ENCODE results near the gene POLD2.

Gene POLD2

DNA sequence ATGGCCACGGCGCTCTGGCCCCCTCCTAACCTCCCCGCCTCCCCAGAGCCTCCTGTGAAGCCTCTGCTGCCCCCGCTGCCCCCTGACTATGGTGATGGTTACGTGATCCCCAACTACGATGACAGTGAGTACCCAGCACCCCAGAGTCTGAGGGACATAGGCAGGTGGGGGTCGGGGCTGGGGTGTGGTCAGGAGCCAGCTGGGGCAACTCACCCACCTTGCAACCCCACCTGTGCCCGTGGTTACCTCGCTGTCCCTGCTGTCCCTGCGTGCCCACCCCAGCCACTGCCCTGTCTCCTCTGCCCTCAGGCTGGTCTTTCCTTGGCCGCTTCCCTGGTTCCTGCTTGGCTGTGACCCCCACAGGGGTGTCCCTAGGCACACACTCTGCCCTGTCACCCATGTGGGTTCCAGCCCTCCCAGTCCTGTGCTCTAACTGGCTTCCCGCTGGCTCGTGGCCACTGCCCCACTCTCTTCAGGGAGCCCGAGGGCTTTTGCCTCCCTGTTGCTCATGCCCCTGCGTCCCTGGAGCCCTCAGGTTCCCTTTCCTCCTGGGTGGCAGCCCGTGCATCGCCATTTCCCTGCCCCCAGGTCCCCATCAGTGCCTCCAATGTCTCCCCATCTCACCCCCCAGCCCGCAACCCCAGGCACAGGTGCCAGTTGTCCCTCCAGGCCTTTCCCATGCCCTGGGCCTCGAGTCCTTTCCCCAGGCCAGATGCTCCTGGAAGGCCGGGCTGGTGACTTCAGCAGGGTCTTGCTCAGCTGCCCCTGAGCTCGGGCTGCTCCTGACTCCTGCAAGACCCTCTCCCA lies 15.2 kb downstream of the POLD2 start:
- H3K9me3 ChIP-seq (ENCODE audit: control insufficient read depth in 5 of 5, low read length in 5 of 5): no peaks in the 10 kb centered on the region
- peaks cover 9 to 34% (median 22%) of the 10 kb centered on the region in 5 donors for H3K4me1 ChIP-seq (ENCODE audit: control insufficient read depth in 5 of 5, insufficient read depth in 5 of 5, low read length in 5 of 5)
- H3K36me3 ChIP-seq (ENCODE audit: control insufficient read depth in 5 of 5, insufficient read depth in 5 of 5, low read length in 5 of 5): peaks cover 0 to 46% (median 21%) of the 10 kb centered on the region in 5 donors
- H3K4me3 ChIP-seq (ENCODE audit: low read depth in 1 of 5, low read length in 5 of 5): no peak overlapping the region
- peaks cover 0 to 6% (median 0%) of the 10 kb centered on the region in 5 donors for H3K27me3 ChIP-seq (ENCODE audit: control insufficient read depth in 5 of 5, insufficient read depth in 4 of 5, low read length in 5 of 5)
- H3K27ac ChIP-seq (ENCODE audit: low read depth, low read length): no peak overlapping the region
- H3K9ac ChIP-seq (ENCODE audit: low read length in 5 of 5): no peak overlapping the region

DNA sequence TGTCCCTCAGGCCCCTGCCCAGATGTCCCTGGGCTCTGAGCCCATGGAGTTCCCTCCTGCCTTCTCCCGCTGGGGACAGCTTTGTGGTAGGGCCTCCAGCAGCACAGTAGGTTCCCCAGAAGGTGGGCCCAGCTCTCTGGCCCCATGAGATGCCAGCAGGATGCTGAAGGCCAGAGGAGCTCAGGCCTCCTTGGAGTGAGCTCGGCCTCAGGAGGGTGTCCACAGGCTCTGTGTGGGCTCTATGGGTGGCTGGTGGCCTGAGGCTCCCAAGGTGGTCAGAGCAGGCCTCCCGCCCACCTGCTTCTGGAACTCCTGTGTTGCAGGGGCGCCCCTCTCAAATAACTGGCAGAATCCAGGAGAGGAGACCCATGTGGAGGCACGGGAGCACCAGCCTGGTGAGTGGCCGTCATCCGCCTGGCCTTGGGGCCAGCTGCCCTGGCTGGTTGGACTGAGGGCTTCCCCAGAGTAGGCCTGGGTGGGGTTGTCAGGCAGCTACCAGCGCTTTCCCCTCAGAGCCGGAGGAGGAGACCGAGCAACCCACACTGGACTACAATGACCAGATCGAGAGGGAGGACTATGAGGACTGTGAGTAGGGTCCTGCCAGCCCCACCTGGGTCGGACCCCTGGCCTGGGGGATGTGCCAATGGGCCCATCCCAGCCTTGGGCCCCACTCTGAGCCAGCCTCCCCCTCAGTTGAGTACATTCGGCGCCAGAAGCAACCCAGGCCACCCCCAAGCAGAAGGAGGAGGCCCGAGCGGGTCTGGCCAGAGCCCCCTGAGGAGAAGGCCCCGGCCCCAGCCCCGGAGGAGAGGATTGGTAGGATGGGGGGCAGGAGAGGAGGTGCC lies 16.0 kb downstream of the POLD2 start:
- Histone ChIP-seq H3K36me3 (ENCODE audit: control insufficient read depth in 5 of 5, insufficient read depth in 5 of 5, low read length in 5 of 5) (peaks cover 0 to 42% (median 16%) of the 10 kb centered on the region in 5 donors), H3K9ac (ENCODE audit: low read length in 5 of 5) (peak overlapping the region in 1 of 5 donors; percentile 23)

DNA sequence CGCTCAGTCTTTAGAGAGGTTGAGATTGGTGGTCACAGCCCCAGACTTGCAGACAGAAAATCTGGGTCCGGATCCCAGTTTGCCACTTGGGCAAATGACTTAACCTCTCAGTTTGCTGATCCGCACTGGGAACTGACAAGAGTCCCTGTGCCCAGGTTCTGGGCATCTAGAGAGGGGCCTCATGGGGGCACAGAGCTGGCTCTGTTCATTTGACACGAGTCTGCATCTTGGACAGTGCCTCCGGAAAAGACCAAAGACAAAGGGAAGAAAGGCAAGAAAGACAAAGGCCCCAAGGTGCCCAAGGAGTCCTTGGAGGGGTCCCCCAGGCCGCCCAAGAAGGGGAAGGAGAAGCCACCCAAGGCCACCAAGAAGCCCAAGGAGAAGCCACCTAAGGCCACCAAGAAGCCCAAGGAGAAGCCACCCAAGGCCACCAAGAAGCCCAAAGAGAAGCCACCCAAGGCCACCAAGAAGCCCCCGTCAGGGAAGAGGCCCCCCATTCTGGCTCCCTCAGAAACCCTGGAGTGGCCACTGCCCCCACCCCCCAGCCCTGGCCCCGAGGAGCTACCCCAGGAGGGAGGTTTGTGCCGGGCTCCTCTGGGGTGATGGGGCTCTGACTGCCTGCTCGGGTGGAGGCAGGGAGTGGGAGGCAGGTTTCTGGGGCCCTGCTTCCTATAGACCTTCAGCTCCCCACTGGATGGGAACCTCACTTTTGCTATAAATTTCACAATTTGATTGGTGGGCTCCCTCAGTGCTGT lies 16.9 kb downstream of the POLD2 start:
- Histone ChIP-seq H3K9me3 (ENCODE audit: control insufficient read depth in 5 of 5, low read length in 5 of 5) (no peaks in the 10 kb centered on the region), H3K36me3 (ENCODE audit: control insufficient read depth in 5 of 5, insufficient read depth in 5 of 5, low read length in 5 of 5) (peaks cover 0 to 33% (median 16%) of the 10 kb centered on the region in 5 donors), H3K9ac (ENCODE audit: low read length in 5 of 5) (peak overlapping the region in 3 of 5 donors; percentile 8 to 56 (median 55)), H3K4me1 (ENCODE audit: control insufficient read depth in 5 of 5, insufficient read depth in 5 of 5, low read length in 5 of 5) (peaks cover 13 to 48% (median 32%) of the 10 kb centered on the region in 5 donors), H3K27me3 (ENCODE audit: control insufficient read depth in 5 of 5, insufficient read depth in 4 of 5, low read length in 5 of 5) (peaks cover 0 to 6% (median 0%) of the 10 kb centered on the region in 5 donors), H3K4me3 (ENCODE audit: low read depth in 1 of 5, low read length in 5 of 5) (peak overlapping the region in 1 of 5 donors; percentile 9), H3K27ac (ENCODE audit: low read depth, low read length) (peak overlapping the region; percentile 72)

More for the DNA sequence above, 16.0 kb downstream of the POLD2 start:
- no peak overlapping the region for H3K27ac ChIP-seq (ENCODE audit: low read depth, low read length)
- peaks cover 0 to 6% (median 0%) of the 10 kb centered on the region in 5 donors for H3K27me3 ChIP-seq (ENCODE audit: control insufficient read depth in 5 of 5, insufficient read depth in 4 of 5, low read length in 5 of 5)
- no peak overlapping the region for H3K4me3 ChIP-seq (ENCODE audit: low read depth in 1 of 5, low read length in 5 of 5)
- H3K4me1 ChIP-seq (ENCODE audit: control insufficient read depth in 5 of 5, insufficient read depth in 5 of 5, low read length in 5 of 5): peaks cover 11 to 42% (median 26%) of the 10 kb centered on the region in 5 donors
- no peaks in the 10 kb centered on the region for H3K9me3 ChIP-seq (ENCODE audit: control insufficient read depth in 5 of 5, low read length in 5 of 5)

DNA sequence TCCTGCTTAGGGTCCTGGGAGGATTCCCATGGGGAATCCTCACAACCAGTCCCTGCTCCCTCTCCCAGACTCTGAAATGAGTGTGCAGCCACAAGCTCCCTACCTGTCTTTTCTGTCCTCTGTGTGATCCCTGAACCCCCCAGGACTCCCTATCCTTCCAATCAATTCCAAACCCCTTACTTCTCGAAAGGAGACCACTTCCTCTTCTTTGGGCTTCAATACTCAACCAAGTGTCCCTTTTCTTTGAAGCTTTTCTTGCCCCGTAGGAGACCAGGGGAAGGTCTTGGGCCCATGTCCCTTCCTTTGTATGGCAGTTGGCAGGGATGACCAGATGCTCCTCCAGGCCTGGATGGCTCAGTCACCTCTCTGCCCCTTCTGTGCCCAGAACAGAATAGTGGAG lies 17.5 kb downstream of the POLD2 start:
- H3K9me3 ChIP-seq (ENCODE audit: control insufficient read depth in 5 of 5, low read length in 5 of 5): no peaks in the 10 kb centered on the region
- peaks cover 0 to 27% (median 11%) of the 10 kb centered on the region in 5 donors for H3K36me3 ChIP-seq (ENCODE audit: control insufficient read depth in 5 of 5, insufficient read depth in 5 of 5, low read length in 5 of 5)
- H3K4me3 ChIP-seq (ENCODE audit: low read depth in 1 of 5, low read length in 5 of 5): peak overlapping the region; percentile 54 to 81 (median 69)
- H3K4me1 ChIP-seq (ENCODE audit: control insufficient read depth in 5 of 5, insufficient read depth in 5 of 5, low read length in 5 of 5): peaks cover 13 to 52% (median 34%) of the 10 kb centered on the region in 5 donors
- peak overlapping the region; percentile 8 to 56 (median 41) for H3K9ac ChIP-seq (ENCODE audit: low read length in 5 of 5)
- H3K27ac ChIP-seq (ENCODE audit: low read depth, low read length): peak overlapping the region; percentile 72
- peaks cover 0 to 6% (median 0%) of the 10 kb centered on the region in 5 donors for H3K27me3 ChIP-seq (ENCODE audit: control insufficient read depth in 5 of 5, insufficient read depth in 4 of 5, low read length in 5 of 5)

DNA sequence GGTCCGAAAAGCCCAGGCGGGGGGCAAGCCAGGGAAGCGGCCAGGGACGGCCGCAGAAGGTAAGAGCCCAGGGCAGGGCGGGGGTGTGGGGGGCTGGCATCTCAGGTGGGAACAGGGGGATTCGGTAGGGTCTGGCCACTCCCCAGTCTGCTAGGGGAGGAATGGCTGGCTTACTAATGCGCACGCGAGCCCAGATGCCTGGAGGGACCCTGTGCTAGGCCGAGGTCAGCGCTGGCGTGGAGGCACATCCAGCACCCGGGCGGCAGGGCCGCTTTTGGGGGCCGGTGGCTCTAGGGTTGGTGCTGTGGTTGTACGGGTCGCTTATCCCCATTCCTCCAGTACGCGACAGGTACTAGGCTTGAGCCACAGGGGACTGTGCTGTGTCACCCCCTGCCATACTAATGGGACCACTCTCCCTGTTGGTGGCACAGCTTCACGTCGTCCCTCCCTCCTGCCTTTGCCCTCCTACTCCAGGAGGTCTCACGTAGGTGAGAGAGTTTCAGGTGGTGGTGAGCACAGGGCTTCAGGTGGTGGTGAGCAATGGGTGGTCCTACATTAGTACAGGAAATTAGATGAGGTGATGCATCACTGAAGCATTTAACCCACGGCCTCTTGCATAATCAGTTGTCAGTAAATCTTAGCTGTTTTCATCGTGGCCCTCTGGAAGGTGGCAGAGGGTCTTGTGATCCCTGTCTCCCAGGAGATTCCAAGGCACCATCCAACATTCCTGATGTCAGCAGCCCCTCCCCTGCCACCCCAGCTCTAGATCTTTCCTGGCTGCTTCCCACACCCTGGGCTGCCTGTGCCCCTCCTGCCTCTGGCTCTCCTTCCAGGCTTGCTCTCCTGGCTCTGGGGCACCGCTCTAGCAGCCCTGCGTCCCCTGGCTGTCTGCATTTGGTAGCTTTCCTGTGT lies 18.2 kb downstream of the POLD2 start:
- Histone ChIP-seq H3K4me1 (ENCODE audit: control insufficient read depth in 5 of 5, insufficient read depth in 5 of 5, low read length in 5 of 5) (peaks cover 13 to 54% (median 37%) of the 10 kb centered on the region in 5 donors), H3K27ac (ENCODE audit: low read depth, low read length) (peak overlapping the region; percentile 72), H3K27me3 (ENCODE audit: control insufficient read depth in 5 of 5, insufficient read depth in 4 of 5, low read length in 5 of 5) (peaks cover 0 to 3% (median 0%) of the 10 kb centered on the region in 5 donors), H3K36me3 (ENCODE audit: control insufficient read depth in 5 of 5, insufficient read depth in 5 of 5, low read length in 5 of 5) (peaks cover 0 to 20% (median 7%) of the 10 kb centered on the region in 5 donors), H3K9ac (ENCODE audit: low read length in 5 of 5) (peak overlapping the region; percentile 8 to 70 (median 59)), H3K9me3 (ENCODE audit: control insufficient read depth in 5 of 5, low read length in 5 of 5) (no peaks in the 10 kb centered on the region), H3K4me3 (ENCODE audit: low read depth in 1 of 5, low read length in 5 of 5) (peak overlapping the region; percentile 54 to 81 (median 69))

DNA sequence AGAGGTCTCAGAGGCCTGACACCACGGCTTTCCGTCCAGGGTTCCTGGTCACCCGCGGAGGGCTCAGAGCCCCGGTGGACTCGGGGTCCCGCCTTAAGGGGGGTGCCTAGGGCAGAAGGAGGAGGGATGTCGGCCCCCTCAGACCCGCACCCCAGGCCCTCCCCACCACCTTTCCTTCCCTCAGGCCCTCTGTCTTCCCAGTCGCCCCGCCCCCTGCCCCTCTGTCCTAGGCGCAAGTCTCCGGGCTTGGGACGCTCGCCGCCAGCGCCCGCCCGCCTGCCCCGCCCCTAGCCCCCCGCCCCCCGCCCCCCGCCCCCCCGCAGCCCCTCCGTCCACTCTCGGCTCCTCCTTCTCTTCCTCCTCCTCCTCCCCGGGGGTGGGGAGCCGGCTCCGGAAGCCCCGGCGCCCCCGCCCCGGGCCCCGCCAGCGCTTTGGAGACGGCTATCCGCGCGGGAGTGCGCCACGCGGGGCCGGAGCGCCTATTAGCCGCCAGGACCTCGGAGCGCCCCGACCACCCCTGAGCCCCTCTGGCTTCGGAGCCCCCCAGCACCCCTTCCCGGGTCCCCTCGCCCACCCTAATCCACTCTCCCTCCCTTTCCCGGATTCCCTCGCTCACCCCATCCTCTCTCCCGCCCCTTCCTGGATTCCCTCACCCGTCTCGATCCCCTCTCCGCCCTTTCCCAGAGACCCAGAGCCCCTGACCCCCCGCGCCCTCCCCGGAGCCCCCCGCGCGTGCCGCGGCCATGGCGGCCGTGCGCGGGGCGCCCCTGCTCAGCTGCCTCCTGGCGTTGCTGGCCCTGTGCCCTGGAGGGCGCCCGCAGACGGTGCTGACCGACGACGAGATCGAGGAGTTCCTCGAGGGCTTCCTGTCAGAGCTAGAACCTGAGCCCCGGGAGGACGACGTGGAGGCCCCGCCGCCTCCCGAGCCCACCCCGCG lies 19.2 kb downstream of the POLD2 start, which contains the start of gene AEBP1:
TSS of gene AEBP1 (plus strand) at position 423 of the 937 bp plus-strand sequence. CDS start at position 744, 321 bp downstream.
- Histone ChIP-seq H3K27me3 (ENCODE audit: control insufficient read depth in 5 of 5, insufficient read depth in 4 of 5, low read length in 5 of 5) (peaks cover 0 to 3% (median 0%) of the 10 kb centered on the region in 5 donors), H3K9me3 (ENCODE audit: control insufficient read depth in 5 of 5, low read length in 5 of 5) (no peaks in the 10 kb centered on the region), H3K36me3 (ENCODE audit: control insufficient read depth in 5 of 5, insufficient read depth in 5 of 5, low read length in 5 of 5) (peaks cover 0 to 16% (median 4%) of the 10 kb centered on the region in 5 donors), H3K9ac (ENCODE audit: low read length in 5 of 5) (peak within 1 kb of the TSS; percentile 8 to 70 (median 59)), H3K4me3 (ENCODE audit: low read depth in 1 of 5, low read length in 5 of 5) (peak within 1 kb of the TSS; percentile 54 to 81 (median 69)), H3K27ac (ENCODE audit: low read depth, low read length) (peak within 1 kb of the TSS; percentile 72), H3K4me1 (ENCODE audit: control insufficient read depth in 5 of 5, insufficient read depth in 5 of 5, low read length in 5 of 5) (peaks cover 13 to 54% (median 37%) of the 10 kb centered on the region in 5 donors)

DNA sequence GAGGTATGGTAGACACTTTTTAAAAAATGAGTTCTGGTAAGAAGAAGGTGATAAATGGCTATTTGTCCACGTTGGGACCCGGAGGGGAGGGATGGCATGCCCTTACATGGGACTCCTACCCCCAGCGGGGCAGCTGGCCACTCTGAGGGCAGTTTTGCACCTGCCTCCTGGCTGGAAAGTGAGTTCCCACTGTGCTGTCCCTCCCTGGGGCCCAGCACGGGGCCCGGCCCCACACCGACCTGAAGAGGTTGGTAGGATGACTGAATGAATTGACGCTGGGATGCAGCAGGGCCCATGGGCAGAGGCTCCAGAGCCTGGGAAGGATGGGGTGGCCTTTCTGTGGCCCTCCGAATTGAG lies 19.8 kb downstream of the POLD2 start:
- peaks cover 0 to 12% (median 0%) of the 10 kb centered on the region in 5 donors for H3K36me3 ChIP-seq (ENCODE audit: control insufficient read depth in 5 of 5, insufficient read depth in 5 of 5, low read length in 5 of 5)
- peaks cover 0 to 3% (median 0%) of the 10 kb centered on the region in 5 donors for H3K27me3 ChIP-seq (ENCODE audit: control insufficient read depth in 5 of 5, insufficient read depth in 4 of 5, low read length in 5 of 5)
- H3K4me3 ChIP-seq (ENCODE audit: low read depth in 1 of 5, low read length in 5 of 5): peak overlapping the region in 1 of 5 donors; percentile 29
- peaks cover 13 to 54% (median 37%) of the 10 kb centered on the region in 5 donors for H3K4me1 ChIP-seq (ENCODE audit: control insufficient read depth in 5 of 5, insufficient read depth in 5 of 5, low read length in 5 of 5)
- peak overlapping the region; percentile 61 for H3K27ac ChIP-seq (ENCODE audit: low read depth, low read length)
- peak overlapping the region in 1 of 5 donors; percentile 47 for H3K9ac ChIP-seq (ENCODE audit: low read length in 5 of 5)
- H3K9me3 ChIP-seq (ENCODE audit: control insufficient read depth in 5 of 5, low read length in 5 of 5): no peaks in the 10 kb centered on the region
